GM19240 (cell line): ENCODE measurements around the gene OR56A1.

ENCODE experiments used
- DNase-seq: peaks from one replicate; pipeline ENCODE4 v3.0.0; 2011; ENCODE audit warnings: low spot score; ENCODE audit not compliant: insufficient read length

The OR56A1 gene

DNA sequence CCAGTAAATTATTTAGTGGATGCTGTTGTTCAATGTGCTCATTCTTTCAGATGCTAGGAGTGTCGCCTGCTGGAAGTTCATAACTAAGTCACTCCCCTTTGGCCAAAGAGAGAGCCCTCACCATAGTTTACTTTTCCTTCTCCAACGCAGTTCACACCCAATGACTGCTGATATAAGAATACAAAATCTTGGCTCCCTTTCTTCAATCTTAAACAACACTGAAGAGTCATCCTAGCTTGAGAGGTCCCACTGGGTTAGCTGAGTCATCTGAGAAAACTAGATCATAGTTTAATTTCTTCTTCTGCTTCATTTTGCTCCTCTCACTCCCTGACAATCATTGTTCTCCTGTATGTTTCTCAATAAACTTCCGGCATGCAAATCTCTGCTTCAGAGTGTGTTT, 38.4 kb downstream of the OR56A1 start:
- DNase-seq = no peak

DNA sequence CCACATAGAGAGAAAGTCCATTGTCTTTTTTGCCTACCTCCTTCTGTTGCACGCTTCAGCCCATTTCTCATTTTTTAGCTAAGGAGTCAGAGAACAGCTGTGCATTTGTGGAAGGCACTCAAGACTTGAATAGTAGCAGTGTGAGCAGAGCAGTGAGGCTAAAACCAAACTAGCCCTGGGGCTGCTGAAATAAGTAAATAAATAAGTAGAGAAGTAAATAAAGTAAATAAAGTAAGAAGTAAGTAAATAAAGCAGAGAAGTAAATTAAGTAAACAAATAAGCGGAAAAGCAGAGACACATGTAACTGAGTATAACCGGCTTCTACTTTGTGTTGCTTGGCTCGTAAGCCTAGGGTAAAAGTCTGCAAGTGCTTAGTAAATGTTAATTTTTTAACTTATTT, 41.4 kb downstream of the OR56A1 start:
- no peak for DNase-seq

DNA sequence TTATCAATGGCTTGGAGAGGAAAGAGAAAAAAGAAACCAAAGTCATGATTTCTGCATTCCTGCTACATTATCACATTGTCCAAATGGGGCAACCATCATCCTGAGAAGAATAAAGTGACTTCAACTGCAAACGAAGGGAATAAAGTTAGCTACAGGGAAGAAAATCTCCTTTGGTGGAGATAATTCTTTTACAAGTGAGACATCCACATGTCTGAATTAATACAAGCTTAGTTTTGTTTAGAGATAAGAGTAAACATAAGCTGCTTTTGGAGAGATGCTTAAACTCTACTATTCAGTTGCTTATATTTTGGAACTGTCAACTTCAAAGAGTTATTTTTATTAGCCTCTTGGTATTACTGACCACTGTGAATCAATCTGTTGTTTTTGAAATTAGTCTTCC, 43.7 kb downstream of the OR56A1 start, which contains the start of gene OR52L1:
TSS of gene OR52L1 (minus strand) at position 101 of the 400 bp plus-strand sequence. CDS start at position 46, 55 bp downstream.
- DNase-seq = no peak

DNA sequence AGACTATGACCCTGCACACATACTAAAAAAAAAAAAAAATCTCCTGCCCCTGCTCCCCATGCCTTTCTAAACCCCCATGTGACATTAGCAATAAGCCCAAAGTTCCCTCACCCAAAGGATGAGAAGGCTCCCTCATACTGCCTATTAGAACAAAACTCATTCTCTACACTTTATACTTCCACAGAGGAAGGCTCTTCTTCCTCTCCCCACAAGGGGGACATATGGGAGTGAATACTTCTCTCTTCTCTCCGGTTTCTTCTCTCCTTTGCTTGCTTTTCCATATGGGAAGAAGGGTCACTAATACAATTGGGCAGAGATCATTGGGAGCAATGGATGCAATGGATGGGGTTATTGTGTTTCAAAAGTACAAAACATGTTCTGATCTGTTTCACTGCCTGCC, 47.1 kb downstream of the OR56A1 start:
- DNase-seq = no peak

DNA sequence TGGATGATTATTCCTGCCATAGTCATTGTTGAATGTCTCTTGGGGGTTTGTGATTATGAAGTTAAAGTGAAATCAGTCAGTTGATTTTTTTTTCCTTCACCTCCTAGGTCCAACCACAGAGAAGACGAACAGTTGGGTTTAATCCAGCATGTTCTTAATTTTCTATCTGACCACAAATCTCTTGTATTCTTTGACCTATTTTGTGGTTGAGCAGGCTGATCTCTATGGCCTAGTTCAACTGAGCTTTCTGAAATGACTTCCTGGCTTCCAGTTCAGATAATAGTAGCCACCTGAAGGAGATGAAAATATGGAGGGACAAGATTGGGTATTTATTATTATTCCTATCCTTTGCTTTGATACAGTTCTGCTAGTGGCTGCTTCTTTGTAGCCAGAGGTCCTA, 57.0 kb downstream of the OR56A1 start:
- no peak for DNase-seq
